Activated T-helper 1 cell treated with Interleukin-2 at 50 U/mL for 16 hours (primary cell): ENCODE results near the gene NCCRP1.

ENCODE experiments used
- DNase-seq: peaks from one replicate; pipeline ENCODE4 v3.0.0-alpha.2; 2020; ENCODE audit warnings: low read depth

The NCCRP1 gene

GRCh38 chr19:39196860-39197562 lies at the start of gene NCCRP1:
Gene NCCRP1, plus strand, starts transcription at chr19:39196964. Its CDS starts 19 bp downstream, at chr19:39196983.
- DNase-seq = no peak

DNA sequence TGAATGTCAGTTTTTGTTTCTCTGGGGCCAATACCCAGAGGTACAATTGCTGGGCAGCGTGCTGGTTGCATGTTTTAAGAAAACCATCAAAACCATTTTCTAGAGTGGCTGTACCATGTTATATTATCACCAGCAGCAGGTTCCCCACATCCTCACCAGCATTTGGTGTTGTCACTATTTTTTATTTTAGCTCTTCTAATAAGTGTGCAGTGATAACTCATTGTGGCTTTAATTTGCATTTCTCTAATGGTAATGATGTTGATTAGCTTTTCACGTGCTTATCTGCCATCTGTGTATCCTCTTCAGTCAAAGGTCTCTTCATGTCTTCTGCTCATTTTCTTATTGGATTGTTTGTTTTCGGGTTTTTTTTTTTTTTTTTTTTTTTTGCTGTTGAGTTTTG lies 49.3 kb upstream of the NCCRP1 start:
- DNase-seq = no peak

DNA sequence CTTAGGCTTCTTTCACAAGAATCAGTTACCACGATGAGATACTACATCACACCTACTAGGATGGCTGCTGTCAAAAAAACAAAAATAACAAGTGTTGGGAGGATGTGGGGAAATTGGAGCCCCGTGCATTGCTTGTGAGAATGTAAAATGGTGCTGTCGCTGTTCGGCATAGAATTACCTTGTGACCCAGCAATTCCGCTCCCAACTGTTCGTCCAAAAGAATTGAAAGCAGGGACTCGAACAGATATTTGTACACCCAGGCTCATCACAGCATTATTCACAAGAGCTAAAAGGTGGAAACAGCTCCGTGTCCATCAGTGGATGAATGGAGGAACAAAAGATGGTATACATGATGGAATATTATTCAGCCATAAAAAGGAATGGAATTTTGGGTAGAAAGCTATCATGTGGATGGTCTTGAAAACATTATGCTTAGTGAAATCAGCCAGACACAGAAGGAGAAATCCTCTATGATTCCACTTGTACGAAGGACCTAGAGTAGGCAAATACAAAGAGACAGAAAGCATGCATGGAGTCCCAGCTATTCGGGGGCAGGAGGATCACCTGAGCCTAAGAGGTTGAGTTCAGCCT lies 47.7 kb upstream of the NCCRP1 start:
- no peak for DNase-seq

- no peak for DNase-seq
These were observed 46.5 kb upstream of the NCCRP1 start for GRCh38 chr19:39150235-39150634.

DNA sequence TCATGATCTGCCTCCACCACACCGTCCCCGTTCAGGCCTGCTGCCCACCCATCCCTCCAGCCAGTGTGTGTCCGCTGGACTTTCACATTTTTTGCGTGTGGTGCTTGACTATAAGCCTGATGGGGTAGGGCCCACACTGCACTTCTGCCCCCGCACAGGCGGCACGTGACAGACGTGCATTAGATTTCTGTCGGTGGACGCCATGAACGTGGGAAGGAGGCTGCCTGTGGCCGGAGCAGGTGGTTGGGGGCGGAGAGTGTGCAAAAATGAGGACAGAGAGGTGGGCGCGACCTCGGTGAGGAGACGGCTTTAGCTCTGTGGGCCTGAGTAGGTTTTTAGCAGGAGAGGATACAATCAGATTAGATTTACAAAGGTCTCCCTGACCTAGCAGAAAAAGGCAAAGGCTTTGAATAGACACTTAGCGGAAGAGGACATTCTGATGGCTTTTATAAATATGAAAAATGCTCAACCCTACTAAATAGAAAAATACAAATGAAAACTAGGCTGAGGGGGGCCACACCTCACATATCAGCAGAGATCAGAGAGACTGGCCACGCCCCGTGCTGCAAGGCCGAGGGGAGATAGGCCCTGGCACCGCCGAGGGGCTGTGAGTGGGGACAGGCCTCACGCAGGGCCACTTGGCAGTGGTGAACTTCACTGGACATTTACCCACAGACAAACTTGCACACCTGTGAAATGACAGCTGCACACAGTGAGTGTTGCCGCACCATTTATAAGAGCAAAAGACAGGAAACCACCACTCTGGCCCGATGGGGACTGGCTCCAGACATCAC lies 45.8 kb upstream of the NCCRP1 start:
- no peak for DNase-seq

DNA sequence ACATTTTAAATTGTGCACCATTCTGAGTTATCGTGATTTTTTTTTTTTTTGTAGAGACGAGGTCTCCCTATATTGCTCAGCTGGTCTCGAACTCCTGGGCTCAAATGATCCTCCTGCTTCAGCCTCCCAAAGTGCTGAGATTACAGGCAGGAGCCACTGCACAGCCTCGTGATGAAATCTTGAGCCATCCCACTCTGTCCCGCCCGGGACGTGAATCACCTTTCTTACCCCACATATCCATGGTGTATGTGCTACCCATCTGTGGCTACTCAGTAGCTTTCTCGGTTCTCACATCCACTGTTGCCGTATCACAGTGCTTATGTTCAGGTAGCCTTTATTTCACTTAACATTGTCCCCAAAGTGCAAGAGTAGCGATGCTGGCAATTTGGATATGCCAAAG lies 44.7 kb upstream of the NCCRP1 start:
- DNase-seq = no peak

DNA sequence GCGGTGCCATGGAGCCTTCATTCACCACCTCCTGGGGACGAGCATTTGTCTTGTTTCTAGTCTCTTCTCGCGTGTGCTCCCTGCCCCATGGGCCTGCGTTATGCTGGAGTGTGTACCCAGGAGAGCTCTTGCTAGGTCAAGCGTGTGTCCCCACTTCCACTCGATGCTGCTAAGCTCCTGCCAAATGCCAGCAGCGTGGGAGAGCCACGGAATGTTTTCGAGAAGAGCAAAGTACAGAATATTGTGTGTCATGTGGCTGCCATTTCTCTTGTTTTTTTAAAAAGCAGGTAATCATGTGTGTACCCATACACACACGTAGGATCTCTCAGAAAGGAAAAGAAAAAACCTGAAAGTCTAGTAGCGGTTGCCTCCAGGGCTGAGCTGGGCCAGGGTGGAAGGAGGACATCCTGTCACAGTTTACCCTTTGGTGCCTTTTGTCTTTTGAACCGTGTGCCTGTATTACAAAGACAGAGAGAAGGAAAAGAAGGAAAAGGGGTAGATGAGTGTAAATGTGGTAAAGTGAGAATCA lies 42.6 kb upstream of the NCCRP1 start:
- no peak for DNase-seq

- no peak for DNase-seq
These were observed 42.1 kb upstream of the NCCRP1 start for GRCh38 chr19:39154629-39155100.

DNA sequence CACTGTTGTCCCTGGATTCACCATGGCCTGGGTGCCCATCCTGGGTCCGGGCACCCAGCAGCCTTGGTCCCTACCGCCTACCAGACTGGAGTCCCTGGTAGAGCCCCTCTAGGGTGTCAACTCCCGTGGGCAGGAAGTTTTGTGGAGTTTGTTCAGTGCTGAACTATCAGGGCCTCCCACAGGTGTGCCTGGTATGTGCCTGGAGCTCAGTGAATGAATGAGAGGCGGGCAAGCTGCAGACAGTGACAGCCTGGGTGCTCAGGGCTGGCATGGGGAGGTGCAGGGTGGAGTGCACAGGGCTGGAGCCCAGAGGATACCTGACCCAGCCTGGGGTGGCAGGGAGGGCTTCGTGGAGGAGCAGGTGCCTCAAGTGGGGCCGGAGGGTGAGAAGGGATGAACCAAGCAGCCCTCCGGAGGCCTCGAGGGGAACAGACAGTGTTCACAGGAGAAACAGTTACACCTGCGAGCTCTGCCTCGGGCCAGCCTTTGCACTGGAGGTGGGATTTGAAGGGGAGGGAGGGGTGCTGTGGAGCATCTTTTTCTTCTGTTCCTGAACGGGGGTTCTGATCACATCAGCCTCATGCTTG lies 41.6 kb upstream of the NCCRP1 start:
- DNase-seq = no peak

GRCh38 chr19:39155741-39156140 lies 41.0 kb upstream of the NCCRP1 start:
- DNase-seq = no peak

GRCh38 chr19:39156326-39157230 lies 40.2 kb upstream of the NCCRP1 start:
- no peak for DNase-seq

- no peak for DNase-seq
These were observed 39.3 kb upstream of the NCCRP1 start for GRCh38 chr19:39157275-39157996.

GRCh38 chr19:39157997-39158389 lies 38.8 kb upstream of the NCCRP1 start:
- no peak for DNase-seq

GRCh38 chr19:39158646-39159260 lies 38.0 kb upstream of the NCCRP1 start:
- no peak for DNase-seq

DNA sequence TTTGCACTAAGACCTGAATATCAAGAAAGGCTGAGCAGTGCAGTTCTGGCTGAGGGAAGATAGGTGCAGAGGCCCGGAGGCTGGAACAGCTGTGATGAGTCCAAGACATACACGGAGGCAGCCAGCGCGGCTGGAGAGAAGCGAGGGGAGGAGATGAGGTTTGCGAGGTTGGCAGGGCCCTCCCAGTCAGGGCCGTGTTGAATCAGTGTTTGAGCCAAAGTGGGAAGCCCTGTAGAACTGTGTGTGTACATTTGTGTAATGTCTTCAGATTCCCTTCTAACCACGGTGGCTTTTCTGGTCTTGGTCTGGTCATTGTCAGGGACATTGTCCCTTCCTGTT lies 36.3 kb upstream of the NCCRP1 start:
- no peak for DNase-seq

- DNase-seq = no peak
These were observed 35.7 kb upstream of the NCCRP1 start for GRCh38 chr19:39160889-39161672.

GRCh38 chr19:39162441-39163043 lies 34.2 kb upstream of the NCCRP1 start:
- no peak for DNase-seq

- no peak for DNase-seq
These were observed 33.1 kb upstream of the NCCRP1 start for GRCh38 chr19:39163621-39164020.

- no peak for DNase-seq
These were observed 32.5 kb upstream of the NCCRP1 start for GRCh38 chr19:39164289-39164688.
